Measurements from ENCODE around the gene BAZ2B. TPM values are rescaled to one million over a fixed set of nuclear protein-coding genes. Genes with fewer than 3 reads are reported as not detected.

Gene BAZ2B
- polyA plus RNA-seq, 1 donor from 2014 or later: 150 TPM

GRCh38 chr2:159555651-159556392, 60.5 kb downstream of the BAZ2B start:
- Histone ChIP-seq H3K9ac (ENCODE audit: low read length) (no peak overlapping the region), H3K9me2 (ENCODE audit: insufficient read depth, low read length) (no peaks in the 10 kb centered on the region), H3K9me3 (ENCODE audit: low read length) (no peaks in the 10 kb centered on the region), H3K27ac (ENCODE audit: low read length) (no peak overlapping the region), H3K4me3 (ENCODE audit: low read length) (no peak overlapping the region), H3K79me2 (replicated peaks; ENCODE audit: insufficient read depth, low read length) (peaks cover 29% of the 10 kb centered on the region), H3K27me3 (ENCODE audit: insufficient read depth, low read depth, low read length) (no peaks in the 10 kb centered on the region), H3F3A (ENCODE audit: insufficient read depth, low read length, poor library complexity, severe bottlenecking) (no peaks in the 10 kb centered on the region), H3K4me2 (ENCODE audit: low read length) (no peak overlapping the region), H4K20me1 (ENCODE audit: insufficient read depth) (no peaks in the 10 kb centered on the region), H2AFZ (ENCODE audit: low read depth, low read length) (no peak overlapping the region), H3K36me3 (ENCODE audit: insufficient read depth, low read length) (no peaks in the 10 kb centered on the region)
- TF ChIP-seq MXI1 (conservative IDR thresholded peaks at IDR 0.05; ENCODE audit: poor library complexity, severe bottlenecking) (no peak), TAF1 (IDR thresholded peaks at IDR 0.05; ENCODE audit: low read depth) (no peak), EZH2 (IDR thresholded peaks at IDR 0.05; ENCODE audit: borderline replicate concordance, insufficient read depth, low read length, poor library complexity, severe bottlenecking) (no peak), CTCF (IDR thresholded peaks at IDR 0.05; ENCODE audit: poor library complexity, severe bottlenecking) (no peak), RAD21 (conservative IDR thresholded peaks at IDR 0.05) (no peak), EP300 (conservative IDR thresholded peaks at IDR 0.05; ENCODE audit: poor library complexity, severe bottlenecking) (no peak), REST (IDR thresholded peaks at IDR 0.05; ENCODE audit: borderline replicate concordance) (no peak), POLR2AphosphoS5 (IDR thresholded peaks at IDR 0.05) (no peak), SMC3 (conservative IDR thresholded peaks at IDR 0.05; ENCODE audit: poor library complexity) (no peak)

- Histone ChIP-seq H3K79me2 (replicated peaks; ENCODE audit: insufficient read depth, low read length) (peaks cover 19% of the 10 kb centered on the region), H3K4me2 (ENCODE audit: low read length) (no peak overlapping the region), H3F3A (ENCODE audit: insufficient read depth, low read length, poor library complexity, severe bottlenecking) (no peaks in the 10 kb centered on the region), H3K9me2 (ENCODE audit: insufficient read depth, low read length) (no peaks in the 10 kb centered on the region), H4K20me1 (ENCODE audit: insufficient read depth) (no peaks in the 10 kb centered on the region), H3K27ac (ENCODE audit: low read length) (no peak overlapping the region), H3K4me3 (ENCODE audit: low read length) (no peak overlapping the region), H3K9ac (ENCODE audit: low read length) (no peak overlapping the region), H3K9me3 (ENCODE audit: low read length) (no peaks in the 10 kb centered on the region), H2AFZ (ENCODE audit: low read depth, low read length) (no peak overlapping the region), H3K36me3 (ENCODE audit: insufficient read depth, low read length) (no peaks in the 10 kb centered on the region), H3K27me3 (ENCODE audit: insufficient read depth, low read depth, low read length) (no peaks in the 10 kb centered on the region)
- TF ChIP-seq EZH2 (IDR thresholded peaks at IDR 0.05; ENCODE audit: borderline replicate concordance, insufficient read depth, low read length, poor library complexity, severe bottlenecking) (no peak), CTCF (IDR thresholded peaks at IDR 0.05; ENCODE audit: poor library complexity, severe bottlenecking) (no peak), TAF1 (IDR thresholded peaks at IDR 0.05; ENCODE audit: low read depth) (no peak), POLR2AphosphoS5 (IDR thresholded peaks at IDR 0.05) (no peak), RAD21 (conservative IDR thresholded peaks at IDR 0.05) (no peak), MXI1 (conservative IDR thresholded peaks at IDR 0.05; ENCODE audit: poor library complexity, severe bottlenecking) (no peak), REST (IDR thresholded peaks at IDR 0.05; ENCODE audit: borderline replicate concordance) (no peak), EP300 (conservative IDR thresholded peaks at IDR 0.05; ENCODE audit: poor library complexity, severe bottlenecking) (no peak), SMC3 (conservative IDR thresholded peaks at IDR 0.05; ENCODE audit: poor library complexity) (no peak)
These were observed 62.6 kb downstream of the BAZ2B start for GRCh38 chr2:159553727-159554126.
